Ishikawa (cell line): Measurements from ENCODE around the gene SLC15A3.

Experiments
- EGR1 ChIP-seq: IDR thresholded peaks from 2 replicates; pipeline ENCODE4 v1.6.1; 2012
- EP300 ChIP-seq: IDR thresholded peaks from 2 replicates; pipeline ENCODE4 v1.6.1; 2012; ENCODE audit warnings: borderline replicate concordance
- FOXM1 ChIP-seq: IDR thresholded peaks from 2 replicates; pipeline ENCODE4 v1.6.1; 2012; ENCODE audit warnings: low read depth, borderline replicate concordance
- NFIC ChIP-seq: IDR thresholded peaks from 2 replicates; pipeline ENCODE4 v1.6.1; 2012
- RAD21 ChIP-seq: IDR thresholded peaks from 2 replicates; pipeline ENCODE4 v1.6.1; 2012; ENCODE audit warnings: low read depth
- REST ChIP-seq: IDR thresholded peaks from 2 replicates; pipeline ENCODE4 v1.6.1; 2012; ENCODE audit warnings: low read depth, mild to moderate bottlenecking
- TAF1 ChIP-seq: IDR thresholded peaks from 2 replicates; pipeline ENCODE4 v1.6.1; 2012; ENCODE audit warnings: low read depth, mild to moderate bottlenecking
- USF1 ChIP-seq: IDR thresholded peaks from 2 replicates; pipeline ENCODE4 v1.6.1; 2012

- no peak for TF ChIP-seq RAD21
- no peak for TF ChIP-seq NFIC
- no peak for TF ChIP-seq FOXM1
- TF ChIP-seq EP300: no peak
- TF ChIP-seq REST: no peak
- no peak for TF ChIP-seq TAF1
- no peak for TF ChIP-seq EGR1
- TF ChIP-seq USF1: no peak
Measured at GRCh38 chr11:60964801-60965200, 12.8 kb upstream of the SLC15A3 start.
